Adrenal gland (tissue), 5 donors: ENCODE data around the gene UROD.

Experiments used
- POLR2A ChIP-seq, 2 donors: fragments of 450-650 bp; IDR thresholded peaks; one replicate each; pipeline ENCODE4 v1.6.1; 2017; ENCODE audit warnings: antibody characterized with exemption in 2 of 2, mild to moderate bottlenecking in 2 of 2, moderate library complexity in 1 of 2
- TF ChIP-seq, protein P1 (sequence below), 6 experiments: fragments of 450-650 bp in 4 of 6; fragments of 200-600 bp in 2 of 6; sonication (generic) in 1 of 6; IDR thresholded peaks; 1 replicate in 5 of 6; 2 replicates in 1 of 6; pipeline versions ENCODE4 v1.5.1 to v1.8.0; 2016 to 2021; ENCODE audit warnings: antibody characterized with exemption in 6 of 6, mild to moderate bottlenecking in 2 of 6, moderate library complexity in 1 of 6
- donor health status: DM: no; HTN: no; CAD: no.

DNA sequence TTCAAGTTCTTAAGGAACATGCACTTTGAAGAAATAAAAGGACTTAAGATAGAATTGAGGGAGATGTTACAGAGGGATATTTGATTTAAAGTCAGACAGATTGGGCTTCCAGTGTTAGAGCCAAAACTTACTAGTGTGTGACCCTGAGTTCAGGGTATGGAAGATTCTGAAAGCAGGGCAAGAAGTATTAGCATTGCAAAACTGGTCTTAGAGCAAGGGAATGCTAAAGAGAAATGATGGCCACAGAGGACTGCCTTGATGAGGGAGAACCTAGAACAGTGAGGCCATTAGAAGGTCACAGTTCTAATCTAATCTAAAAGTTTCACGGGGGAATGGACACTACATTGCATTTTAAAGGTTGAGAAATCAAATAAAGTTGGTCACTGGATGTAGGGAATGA is 45.5 kb downstream of the UROD start:
- TF ChIP-seq, protein P1, sequence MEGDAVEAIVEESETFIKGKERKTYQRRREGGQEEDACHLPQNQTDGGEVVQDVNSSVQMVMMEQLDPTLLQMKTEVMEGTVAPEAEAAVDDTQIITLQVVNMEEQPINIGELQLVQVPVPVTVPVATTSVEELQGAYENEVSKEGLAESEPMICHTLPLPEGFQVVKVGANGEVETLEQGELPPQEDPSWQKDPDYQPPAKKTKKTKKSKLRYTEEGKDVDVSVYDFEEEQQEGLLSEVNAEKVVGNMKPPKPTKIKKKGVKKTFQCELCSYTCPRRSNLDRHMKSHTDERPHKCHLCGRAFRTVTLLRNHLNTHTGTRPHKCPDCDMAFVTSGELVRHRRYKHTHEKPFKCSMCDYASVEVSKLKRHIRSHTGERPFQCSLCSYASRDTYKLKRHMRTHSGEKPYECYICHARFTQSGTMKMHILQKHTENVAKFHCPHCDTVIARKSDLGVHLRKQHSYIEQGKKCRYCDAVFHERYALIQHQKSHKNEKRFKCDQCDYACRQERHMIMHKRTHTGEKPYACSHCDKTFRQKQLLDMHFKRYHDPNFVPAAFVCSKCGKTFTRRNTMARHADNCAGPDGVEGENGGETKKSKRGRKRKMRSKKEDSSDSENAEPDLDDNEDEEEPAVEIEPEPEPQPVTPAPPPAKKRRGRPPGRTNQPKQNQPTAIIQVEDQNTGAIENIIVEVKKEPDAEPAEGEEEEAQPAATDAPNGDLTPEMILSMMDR (IDR thresholded peaks at IDR 0.05), result no peak
- no peak for TF ChIP-seq POLR2A (IDR thresholded peaks at IDR 0.05)
